GM18499 (cell line): ENCODE results near the gene TMOD2.

ENCODE experiments used
- ATAC-seq: cut with Tn5 transposase; IDR thresholded peaks from one replicate; pipeline ENCODE4 v1.9.1; 2021; ENCODE audit warnings: moderate number of reproducible peaks; ENCODE audit not compliant: insufficient read depth, unreplicated experiment

Gene TMOD2

GRCh38 chr15:51750792-51751696 lies at the start of gene TMOD2:
Gene TMOD2, plus strand, starts transcription at chr15:51751597. Its CDS starts 14,845 bp downstream, at chr15:51766442.
- no peak for ATAC-seq

GRCh38 chr15:51702710-51703109 lies 48.7 kb upstream of the TMOD2 start:
- no peak for ATAC-seq

- ATAC-seq, result no peak
These were observed 45.1 kb upstream of the TMOD2 start for GRCh38 chr15:51706291-51706690.

GRCh38 chr15:51706926-51707608 lies 44.3 kb upstream of the TMOD2 start:
- ATAC-seq, result no peak

- ATAC-seq, result no peak
These were observed 43.4 kb upstream of the TMOD2 start for GRCh38 chr15:51708013-51708412.

GRCh38 chr15:51709031-51709430 lies 42.4 kb upstream of the TMOD2 start:
- no peak for ATAC-seq

- ATAC-seq, result no peak
These were observed 37.2 kb upstream of the TMOD2 start for GRCh38 chr15:51714162-51714561.

GRCh38 chr15:51714911-51715310 lies 36.5 kb upstream of the TMOD2 start:
- no peak for ATAC-seq

- ATAC-seq, result no peak
These were observed 33.2 kb upstream of the TMOD2 start for GRCh38 chr15:51718219-51718618.

GRCh38 chr15:51718746-51719145 lies 32.7 kb upstream of the TMOD2 start:
- no peak for ATAC-seq

GRCh38 chr15:51720201-51720995 lies 31.0 kb upstream of the TMOD2 start:
- no peak for ATAC-seq

- no peak for ATAC-seq
These were observed 30.0 kb upstream of the TMOD2 start for GRCh38 chr15:51721199-51721960.

GRCh38 chr15:51724199-51724598 lies 27.2 kb upstream of the TMOD2 start:
- no peak for ATAC-seq

- no peak for ATAC-seq
These were observed 26.7 kb upstream of the TMOD2 start for GRCh38 chr15:51724673-51725072.

GRCh38 chr15:51726302-51727073 lies 24.9 kb upstream of the TMOD2 start:
- ATAC-seq, result no peak

GRCh38 chr15:51727141-51727897 lies 24.1 kb upstream of the TMOD2 start:
- ATAC-seq, result no peak

GRCh38 chr15:51731549-51732267 lies 19.7 kb upstream of the TMOD2 start:
- ATAC-seq, result peak; percentile 42

GRCh38 chr15:51732646-51733045 lies 18.8 kb upstream of the TMOD2 start:
- no peak for ATAC-seq
